Measurements from ENCODE around the gene NEUROG2.
"Not testable (repeated sequence)": the region's sequence is repeated elsewhere in the genome, so short reads cannot be mapped to it uniquely, and the experiment has no call there.

NEUROG2 gene

DNA sequence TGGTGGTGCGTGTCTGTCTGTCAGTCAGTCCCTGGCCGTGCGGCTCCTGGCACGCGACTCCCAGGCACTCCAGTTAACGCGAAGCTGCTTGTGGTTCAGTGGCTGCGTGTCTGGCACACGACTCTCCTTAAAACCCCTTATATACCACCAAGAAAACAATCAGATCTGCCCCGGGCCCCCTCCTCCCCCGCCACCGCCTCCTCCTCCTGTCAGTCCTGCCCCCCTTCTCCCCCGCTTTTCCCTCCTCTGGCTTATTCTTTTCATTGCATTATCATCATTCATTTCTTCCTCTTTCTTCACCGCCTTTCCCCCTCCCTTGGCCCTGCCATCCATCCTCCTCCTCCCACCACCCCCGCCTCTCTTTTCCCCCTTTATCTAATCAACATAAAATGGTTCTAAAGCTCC is at the start of gene NEUROG2:
NEUROG2 (minus strand) TSS at position 115 of the 405 bp plus-strand sequence. CDS start 705 bp downstream, outside the sequence.
- DNase-seq: no peak

DNA sequence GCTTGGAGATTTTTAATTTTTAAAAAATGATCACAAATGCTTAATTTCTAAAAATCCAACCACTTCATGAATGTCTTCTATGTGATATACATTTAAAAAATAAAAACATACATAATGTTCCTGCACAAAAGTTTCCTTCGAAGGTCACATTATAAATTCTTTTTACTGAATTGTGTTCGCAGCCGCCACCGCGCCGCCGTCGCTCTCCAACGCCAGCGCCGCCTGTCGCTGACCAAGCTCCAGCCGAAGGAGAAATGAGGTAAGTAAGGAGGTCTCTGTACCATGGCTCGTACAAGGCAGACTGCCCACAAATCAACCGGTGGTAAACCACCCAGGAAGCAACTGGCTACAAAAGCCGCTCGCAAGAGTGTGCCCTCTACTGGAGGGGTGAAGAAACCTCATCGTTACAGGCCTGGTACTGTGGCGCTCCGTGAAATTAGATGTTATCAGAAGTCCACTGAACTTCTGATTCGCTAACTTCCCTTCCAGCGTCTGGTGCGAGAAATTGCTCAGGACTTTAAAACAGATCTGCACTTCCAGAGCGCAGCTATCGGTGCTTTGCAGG is 48.8 kb upstream of the NEUROG2 start:
- no peak for DNase-seq

DNA sequence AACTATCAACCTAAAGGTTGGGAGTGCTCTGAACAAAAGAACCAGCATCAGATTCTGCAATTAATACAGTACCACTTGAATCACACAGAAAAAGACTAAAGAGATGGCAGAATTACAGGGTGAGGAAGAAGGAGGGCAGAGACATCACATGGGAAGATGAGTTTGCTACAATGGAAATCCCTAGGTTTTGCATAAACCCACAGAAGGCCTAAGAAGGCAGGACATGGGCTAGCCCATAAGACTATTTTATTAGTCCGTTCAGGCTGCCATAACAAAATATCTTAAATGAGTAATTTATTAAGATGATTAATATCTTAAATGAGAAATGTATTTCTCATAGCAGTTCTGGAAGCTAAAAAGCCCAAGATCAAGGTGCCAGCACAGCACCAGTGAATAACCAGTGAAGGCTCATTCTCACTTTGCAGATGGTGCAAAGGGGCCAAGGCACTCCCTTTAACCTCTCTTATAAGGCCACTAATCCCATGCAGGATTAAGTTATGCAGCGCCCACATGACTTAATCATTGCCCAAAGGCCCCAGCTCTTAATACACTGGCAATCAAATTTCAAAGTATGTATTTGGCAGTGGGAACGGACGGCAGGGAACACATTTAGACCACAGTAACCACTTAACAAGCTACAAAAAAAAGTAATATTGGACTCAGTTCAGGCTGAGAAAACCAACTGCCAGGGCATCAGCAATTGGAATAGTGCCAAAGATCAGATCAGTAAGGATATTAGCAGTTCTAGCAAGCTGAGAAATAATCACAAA is 47.6 kb upstream of the NEUROG2 start:
- no peak for DNase-seq

DNA sequence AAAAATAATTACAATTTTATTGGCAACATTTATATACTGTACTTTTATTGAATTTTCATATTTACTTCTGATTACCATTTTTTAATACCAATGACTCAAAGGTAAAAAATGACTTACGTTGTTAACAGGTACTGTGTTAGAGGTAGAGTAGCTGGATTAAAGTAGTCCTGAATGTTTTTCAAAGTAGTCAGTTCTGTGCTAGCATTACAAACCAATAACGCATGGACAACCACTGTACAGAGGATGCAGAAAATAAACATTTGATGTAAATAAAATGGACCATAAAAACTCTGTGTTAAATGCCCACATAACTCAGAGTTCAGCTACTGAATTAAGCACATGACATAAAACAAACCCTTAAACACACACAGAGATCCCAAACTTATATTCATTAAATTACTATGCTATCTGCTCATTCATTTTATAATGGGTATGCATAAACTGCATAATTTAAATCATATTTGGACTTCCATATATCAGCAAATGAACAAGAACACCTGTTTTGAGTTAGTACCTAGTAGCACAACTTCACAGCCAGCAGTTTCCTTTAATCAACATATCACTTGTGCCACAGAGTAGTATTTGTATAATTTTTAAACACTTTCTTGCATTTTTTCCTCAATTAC is 46.4 kb upstream of the NEUROG2 start:
- DNase-seq: no peak

DNA sequence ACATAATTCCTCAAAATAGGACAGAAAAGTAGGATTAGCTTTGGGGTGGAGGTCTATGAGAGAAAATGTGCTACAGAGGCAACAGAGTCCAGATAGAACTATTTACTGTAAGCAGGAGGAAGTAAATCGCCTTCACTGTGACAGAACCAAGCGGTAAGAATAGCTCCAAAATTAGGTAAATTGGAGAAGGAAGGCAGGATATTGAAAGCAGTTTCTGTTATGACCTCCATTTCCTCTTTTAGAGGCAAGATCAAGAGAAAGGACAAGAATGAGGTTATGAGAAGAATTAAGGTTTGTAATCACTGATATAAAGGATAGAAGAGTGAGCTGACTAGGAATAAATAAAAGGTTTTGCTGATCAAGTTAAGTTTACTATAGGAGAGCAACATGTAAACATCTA is 44.1 kb upstream of the NEUROG2 start:
- DNase-seq: peak; percentile 24

DNA sequence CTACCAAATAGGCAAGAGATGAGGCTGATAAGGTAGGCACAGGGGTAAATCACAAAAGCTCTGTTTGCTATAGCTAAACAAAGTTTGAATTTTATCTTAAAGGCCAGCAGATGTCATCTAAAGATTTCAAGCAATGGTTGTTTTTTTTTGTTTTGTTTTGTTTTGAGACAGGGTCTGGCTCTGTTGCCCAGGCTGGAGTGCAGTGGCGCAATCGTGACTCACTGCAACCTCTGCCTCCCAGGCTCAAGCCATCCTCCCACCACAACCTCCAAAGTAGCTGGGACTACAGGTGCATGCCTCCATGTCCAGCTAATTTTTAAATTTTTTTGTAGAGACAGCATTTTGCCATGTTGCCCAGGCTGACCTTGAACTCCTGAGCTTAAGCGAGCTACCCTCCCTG is 43.1 kb upstream of the NEUROG2 start:
- no peak for DNase-seq

DNA sequence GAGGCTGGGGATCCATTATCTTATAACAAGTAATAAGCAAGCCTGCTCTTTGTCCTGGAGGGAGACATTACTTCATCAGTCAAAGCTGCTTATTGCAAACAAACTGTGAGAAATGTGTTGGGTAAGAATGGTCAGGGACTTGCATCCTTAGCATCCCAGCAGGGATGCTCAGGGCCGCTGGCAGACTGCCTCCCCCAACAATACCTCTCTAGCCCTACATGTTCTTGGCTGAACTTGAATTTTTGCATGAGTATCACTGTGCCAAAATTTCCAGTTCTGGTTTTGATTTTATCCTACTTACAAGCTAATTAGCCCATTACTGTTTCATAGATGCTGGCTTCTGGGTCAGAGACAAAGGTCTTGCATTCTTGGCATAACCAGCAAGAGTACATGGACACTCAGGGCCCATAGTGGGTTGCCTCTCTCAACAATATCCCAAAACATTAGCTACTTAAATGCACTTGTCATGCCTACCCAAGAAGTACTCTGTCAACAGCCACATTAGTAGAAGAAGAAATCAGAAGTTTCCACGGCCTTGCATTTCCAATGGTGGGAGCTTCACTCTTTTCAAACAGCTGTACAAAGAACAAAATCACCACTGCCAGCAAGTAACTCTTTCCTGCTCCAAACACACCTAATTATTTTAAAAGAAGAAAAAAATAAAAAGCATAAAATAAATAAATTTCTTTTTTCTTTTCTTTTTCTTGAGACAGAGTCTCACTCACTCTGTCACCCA is 41.9 kb upstream of the NEUROG2 start:
- DNase-seq: no peak

DNA sequence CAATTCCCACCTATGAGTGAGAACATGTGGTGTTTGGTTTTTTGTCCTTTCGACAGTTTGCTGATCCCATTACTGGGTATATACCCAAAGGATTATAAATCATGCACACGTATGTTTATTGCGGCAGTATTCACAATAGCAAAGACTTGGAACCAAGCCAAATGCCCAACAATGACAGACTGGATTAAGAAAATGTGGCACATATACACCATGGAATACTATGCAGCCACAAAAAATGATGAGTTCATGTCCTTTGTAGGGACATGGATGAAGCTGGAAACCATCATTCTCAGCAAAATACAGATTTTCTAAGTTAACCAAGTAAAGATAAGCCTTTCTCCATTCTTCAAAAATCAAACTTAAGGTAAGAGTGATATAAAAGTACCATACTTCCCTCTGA is 38.3 kb upstream of the NEUROG2 start:
- DNase-seq: not testable (repeated sequence)

DNA sequence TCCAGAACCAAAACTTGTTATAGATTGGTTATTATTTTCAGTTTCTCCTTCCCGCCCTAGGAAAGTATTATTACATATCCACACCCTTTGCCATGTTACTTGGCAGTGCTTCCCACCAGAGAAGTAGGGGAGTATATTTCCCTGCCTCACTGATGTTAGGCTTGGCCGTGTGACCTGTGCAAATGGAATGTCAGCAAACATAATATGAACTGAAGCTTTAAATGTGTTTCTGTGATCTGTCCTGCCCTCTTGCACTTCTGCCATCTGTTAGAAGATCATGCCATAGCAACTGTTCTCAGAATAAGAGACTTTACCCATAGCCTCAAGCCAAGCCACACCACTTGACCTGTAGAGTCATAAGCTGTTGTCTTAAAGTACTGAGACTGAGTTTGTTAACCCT is 36.7 kb upstream of the NEUROG2 start:
- DNase-seq: no peak

DNA sequence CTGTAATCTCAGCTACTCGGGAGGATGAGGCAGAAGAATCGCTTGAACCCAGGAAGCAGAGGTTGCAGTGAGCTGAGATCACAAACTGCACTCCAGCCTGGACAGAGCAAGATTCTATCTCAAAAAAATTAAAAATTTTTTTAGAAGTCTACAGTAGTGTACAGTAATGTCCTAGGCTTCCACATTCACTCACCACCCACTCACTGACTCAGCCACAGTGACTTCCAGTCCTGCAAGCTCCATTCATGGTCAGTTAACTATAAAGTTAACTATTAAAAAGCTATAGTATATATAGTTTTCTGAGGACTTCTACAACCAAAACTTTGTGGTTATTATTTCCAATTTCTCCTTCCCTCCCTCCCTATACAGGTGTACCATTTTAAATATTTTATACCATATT is 34.7 kb upstream of the NEUROG2 start:
- peak; percentile 25 for DNase-seq

DNA sequence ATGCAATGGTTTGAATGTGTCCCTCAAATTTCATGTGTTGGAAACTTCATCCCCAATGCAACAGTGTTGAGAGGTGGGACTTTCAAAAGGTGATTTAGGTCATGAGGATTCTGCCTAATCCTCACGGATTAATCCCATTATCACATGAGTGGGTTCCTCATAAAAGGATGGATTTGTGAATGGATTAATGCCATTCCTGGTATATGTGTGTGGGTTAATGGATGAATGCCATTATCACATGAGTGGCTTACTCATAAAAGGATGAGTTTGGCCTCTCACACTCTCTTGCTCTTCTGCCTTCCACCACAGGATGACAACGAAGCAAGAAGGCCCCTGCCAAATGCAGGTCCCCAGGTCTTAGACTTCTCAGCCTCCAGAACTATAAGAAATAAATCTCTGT is 30.5 kb upstream of the NEUROG2 start:
- DNase-seq: no peak

DNA sequence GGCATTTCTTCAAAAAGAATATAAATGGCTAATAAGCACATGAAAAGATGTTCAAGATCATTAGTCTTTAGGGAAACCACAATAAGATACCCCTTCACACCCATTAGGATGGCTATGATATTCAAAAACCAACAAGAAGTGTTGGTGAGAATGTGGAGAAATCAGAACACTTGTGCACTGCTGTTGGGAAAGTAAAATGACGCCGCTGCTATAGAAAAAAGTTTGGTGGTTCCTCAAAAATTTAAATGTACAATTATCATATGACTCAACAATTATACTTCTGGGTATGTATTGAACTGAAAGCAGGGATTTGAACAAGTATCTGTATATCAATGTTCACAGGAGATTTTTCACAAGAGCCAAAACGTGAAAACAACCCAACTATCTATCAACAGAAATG is 29.4 kb upstream of the NEUROG2 start:
- no peak for DNase-seq

DNA sequence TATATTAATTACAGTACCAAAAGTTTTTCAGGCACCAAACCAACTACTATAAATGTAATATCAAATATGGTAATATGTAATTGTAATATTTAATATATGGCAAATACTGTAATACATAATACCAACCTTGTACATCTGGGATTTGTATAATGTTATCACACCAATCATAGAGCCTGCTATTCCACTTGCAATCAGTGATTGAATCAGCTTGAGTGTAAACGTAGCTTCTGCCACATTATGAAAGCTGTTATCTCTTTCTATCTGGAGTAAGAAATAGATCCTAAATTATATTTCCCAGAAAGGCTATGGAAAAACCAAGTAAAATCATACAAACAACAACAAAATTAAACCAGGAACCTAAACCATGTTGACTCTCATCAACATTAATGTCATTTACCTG is 24.7 kb upstream of the NEUROG2 start:
- no peak for DNase-seq

DNA sequence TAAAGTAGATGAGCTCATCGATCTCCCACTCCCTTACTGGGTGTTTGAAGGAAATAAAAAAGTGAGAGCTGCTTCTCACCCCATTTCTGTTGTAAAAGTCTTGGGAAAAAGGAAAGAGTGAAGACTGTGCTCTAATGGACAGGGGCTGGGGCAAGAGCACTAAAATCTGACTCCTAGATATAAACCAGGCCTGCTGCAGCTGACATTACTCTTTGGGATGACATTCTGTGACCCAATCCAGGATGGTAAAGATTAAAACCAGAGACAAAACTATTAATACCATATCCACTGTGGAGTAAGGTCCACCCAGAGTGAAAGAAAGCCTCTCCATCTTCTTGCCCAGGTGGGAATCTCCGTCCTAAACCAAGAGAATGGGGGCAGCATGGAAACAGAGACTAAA is 20.1 kb upstream of the NEUROG2 start:
- DNase-seq: no peak

DNA sequence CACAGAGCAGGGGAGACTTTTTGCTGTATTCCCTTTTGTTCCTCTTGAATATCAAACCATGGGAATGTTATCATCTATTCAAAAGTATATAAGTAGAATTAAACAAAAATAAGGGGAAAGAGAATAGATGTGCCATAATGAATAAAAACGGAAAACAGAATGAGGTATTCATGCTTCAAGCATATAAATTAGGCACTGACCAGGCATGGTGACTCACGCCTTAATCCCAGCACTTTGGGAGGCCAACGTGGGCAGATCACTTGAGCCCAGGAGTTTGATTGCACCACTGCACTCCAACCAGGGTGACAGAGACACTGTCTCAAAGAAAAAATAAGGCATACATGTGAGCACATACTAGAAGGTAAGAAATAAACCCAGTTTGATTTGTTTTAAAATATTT is 16.3 kb upstream of the NEUROG2 start:
- DNase-seq: no peak

DNA sequence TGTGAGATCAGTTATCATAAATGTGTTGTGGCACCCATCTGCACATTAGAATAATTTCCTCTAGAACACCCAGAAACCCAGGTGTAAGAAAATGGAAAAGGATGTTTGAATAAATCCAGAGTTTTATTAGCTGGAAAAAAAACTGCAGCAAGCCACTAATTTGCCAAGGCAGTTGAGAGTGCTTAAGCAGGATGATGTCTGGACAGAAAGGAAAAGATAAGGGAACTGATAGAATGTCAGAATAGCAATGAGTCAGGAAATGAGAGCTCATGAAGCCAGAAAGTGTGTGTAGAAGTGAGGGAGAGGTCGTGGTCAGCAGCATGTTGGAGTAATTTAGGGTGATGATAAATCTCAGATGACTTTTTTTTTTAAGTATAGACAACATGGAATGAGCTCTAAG is 15.2 kb upstream of the NEUROG2 start:
- DNase-seq: no peak

DNA sequence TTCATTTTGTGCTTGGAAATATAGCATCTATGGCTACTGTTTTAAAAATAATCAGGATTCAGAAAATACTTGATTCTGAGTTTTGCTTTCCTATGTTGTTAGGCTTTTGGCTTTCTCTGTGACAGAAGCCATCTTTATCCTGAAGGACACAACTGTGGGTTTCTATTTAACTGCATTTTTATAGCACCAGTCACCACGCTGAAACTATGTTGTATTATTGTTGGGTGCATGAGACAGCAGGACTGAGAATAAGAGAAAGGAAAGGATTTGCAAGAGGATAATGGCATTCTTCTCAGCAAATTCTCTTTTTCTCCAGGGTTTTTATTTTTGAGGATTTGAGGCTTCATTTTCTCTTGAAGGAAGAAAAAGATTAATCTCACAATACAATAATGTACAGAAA is 10.1 kb upstream of the NEUROG2 start:
- no peak for DNase-seq

DNA sequence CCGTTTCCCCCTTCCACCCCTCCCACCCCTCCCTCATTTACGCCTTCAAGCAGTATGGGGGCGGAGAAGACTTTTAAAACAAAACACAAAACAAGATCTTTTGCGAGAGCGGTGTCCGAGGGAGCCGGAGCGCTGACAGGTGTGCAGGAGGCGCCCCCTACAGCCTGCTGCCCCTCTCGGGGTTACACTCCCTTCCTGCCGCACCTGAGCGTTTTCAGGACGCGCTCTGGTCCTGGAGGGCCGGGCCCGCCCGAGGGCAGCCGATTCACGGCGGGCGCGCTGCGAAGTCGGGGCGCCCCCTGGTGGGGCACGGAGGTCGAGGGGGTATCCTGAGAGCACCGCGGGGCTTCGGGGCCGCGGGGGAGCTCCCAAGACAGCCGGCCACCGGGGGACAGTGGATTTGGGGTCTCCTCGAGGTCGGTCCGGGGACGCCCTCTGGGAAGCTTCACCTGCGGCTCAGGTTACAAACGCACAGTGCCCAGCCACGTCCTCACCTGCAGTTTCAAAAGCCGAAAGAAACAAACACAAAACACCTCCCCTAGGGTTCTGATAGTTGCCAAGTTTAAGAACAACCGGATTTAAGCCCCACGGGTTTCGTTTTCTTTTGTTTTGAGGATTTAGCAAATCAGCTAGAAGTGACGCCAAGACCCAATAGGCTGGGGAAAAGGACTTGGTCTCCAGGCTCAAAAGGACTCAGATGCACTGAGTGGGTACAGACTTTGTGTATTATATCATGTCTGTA is 8.0 kb upstream of the NEUROG2 start:
- DNase-seq: peak; percentile 76

DNA sequence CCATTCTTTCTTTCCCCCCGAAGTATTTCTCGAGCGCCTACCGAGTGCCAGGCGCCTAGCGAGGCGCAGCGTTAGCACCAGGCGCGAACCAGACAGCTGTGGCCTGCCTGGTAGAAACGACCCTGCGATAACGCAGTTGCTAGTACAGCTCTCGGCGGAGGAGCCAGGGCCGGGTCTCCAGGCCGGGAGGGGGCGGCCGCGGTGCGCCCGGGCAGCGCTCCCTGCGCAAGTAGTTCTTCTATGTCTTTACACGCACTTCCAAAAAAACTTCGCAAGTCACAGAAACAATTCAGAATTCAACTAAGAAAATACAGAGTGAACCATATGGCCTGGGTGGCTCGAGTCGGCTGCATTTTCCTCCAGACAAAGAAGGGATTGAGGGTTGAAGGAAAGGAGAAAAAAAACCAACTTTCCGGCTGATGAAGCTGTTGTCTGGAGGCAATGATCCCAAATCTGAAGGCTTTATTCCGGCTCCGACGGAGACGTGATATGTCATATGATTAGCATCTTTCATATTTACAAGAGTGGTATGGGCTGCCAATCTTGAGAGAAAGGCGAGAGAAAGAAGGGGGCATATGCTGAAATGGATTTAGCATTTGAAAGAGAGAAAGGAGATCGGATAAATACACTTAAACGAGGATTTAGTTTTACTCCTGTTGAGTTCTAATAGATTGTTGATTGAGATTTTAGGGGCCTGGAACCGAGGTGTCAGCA is 7.2 kb upstream of the NEUROG2 start:
- DNase-seq: peak; percentile 46

DNA sequence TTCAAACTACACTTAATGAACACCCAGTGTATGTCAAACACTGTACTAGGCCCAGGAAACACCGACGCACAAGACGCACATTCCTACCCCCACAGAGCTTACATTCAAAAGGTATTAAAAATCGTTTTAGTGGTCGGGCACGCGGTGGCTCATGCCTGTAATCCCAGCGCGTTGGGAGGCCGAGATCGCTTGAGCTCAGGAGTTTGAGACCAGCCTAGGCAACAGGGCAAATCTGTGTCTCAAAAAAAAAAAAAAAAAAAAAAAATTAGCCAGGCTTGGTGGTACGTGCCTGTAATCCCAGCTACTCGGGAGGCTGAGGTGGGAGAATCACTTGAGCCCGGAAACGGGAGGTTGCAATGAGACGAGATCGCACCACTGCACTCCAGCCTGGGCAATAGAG is 6.5 kb upstream of the NEUROG2 start:
- DNase-seq: not testable (repeated sequence)

DNA sequence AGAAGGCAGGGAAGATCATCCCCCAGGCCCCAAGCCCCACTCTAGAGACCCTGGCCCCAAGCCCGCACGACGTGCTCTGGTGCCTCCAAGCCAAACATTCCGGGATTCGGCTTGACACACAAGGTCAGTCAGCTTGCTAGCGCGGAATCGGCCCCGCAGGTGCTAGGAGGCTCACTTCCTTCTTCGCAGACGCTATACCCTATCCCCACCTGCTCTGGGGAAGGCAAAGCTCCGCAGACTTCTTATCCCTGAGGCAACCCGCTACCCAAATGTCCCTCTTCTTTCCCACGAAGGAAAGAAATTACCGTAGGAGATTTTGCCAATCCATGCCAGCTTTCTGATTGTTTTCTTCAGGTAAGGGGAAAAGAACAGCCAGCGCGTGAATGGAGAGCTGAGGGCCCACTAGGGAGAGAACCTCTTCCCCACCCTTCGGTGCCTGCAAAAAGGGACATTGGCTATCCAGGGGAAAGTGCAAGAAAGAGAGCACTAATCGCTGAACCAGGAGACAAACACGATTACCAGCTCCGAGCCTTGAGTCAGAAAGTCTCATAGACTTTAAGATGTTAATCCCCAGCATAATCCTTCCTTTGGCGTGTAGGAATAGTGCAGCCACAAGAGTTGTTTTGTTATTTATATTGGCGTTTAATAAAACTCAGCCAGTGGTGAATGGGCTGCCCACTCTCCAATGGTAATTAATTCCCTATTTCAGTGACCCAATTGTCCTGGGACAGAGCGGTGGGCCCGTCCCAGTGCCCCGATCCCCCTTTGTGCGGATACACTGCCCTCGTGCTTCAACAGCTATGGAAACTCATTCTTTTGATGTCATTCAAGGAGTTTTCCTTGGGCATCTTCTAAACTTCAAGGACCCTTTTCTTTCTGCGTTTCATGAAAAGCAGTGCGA is 5.4 kb upstream of the NEUROG2 start:
- no peak for DNase-seq
